Measurements from ENCODE around the gene SLC6A15.

Gene SLC6A15

DNA sequence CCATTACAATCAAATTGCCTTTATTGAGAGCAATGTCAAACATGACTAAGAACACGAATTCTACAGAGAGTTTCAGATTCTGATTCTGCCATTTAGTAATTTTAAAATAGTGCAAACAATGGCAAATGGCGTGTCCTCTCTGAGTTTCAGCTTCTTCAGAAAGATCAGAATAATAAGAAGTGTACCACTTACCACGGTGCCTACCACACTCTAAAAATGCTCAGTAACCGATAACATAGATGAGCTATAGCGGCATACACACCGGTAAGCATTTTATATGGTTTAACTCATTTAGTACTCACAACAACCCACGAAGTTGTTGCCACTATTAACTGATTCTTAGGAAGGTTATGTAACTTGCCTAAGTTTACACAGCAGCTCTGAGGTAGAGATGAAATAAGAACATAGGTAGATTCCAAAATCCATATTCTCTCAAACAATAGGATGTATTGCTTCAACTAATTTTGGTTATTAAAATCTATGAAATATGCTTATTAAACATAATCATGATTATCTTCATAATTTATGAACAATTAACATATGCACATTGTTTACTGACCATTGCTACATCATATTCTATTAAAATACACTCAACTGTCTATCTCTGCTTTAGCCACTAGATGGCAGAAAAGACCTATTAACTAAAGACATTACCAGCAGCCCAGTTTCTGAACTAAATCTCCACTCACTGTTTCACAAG is 38.3 kb downstream of the SLC6A15 start:
- peak; percentile 43 to 79 (median 75) for DNase-seq

DNA sequence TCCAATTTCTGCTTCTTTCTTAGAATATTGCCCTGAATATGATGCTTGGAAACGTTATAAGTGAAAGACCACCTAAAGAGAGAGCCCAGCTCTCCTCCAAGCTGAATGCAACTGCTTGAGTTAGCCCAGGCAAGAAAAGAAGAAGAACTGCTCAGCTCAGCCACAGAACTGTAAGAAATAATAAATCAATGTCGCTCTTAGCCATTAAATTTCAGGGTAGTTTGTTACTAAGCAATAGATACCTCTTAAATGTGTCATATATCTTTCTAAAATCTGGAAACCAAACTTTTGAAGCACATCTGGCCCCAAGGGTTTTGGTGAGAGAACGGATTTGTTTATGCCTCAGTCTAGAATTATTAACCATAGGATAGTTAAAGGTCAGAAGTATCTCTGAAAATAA is 50.4 kb downstream of the SLC6A15 start:
- DNase-seq, result no peak

DNA sequence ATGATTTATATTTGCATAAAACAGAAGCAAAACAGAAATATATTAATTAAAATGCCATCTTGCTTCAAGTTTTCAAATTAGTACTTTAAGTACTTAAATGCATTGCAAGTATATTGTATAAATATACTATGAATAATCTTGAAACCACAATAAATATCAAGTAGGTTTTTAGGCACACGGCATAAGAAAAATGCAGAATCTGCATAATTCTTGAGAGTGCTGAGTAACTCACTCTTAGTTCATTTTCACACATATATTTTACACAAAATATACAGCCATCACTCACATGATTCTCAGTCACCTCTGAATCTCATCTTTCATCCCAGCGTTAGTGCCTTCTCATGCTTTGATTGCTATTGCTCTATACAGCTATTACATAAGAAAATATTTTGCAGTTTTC is 51.9 kb downstream of the SLC6A15 start:
- DNase-seq, result no peak

DNA sequence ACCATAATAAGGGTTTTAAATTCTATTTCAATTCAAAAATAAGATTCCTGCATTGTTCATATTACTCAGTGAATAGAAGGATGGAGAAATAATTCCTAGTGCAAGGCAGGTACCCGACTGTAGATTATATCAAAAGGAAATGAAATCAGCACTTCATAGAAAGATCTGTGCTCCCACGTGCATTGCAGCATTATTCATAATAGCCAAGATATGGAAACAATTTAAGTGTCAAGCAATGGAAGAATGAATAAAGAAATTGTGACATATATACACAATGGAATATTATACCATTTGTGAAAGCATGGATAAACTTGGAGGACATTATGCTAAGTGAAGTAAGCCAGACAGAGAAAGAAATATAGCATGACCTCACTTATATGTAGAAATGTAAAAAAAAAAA is 53.8 kb downstream of the SLC6A15 start:
- no peak for DNase-seq

DNA sequence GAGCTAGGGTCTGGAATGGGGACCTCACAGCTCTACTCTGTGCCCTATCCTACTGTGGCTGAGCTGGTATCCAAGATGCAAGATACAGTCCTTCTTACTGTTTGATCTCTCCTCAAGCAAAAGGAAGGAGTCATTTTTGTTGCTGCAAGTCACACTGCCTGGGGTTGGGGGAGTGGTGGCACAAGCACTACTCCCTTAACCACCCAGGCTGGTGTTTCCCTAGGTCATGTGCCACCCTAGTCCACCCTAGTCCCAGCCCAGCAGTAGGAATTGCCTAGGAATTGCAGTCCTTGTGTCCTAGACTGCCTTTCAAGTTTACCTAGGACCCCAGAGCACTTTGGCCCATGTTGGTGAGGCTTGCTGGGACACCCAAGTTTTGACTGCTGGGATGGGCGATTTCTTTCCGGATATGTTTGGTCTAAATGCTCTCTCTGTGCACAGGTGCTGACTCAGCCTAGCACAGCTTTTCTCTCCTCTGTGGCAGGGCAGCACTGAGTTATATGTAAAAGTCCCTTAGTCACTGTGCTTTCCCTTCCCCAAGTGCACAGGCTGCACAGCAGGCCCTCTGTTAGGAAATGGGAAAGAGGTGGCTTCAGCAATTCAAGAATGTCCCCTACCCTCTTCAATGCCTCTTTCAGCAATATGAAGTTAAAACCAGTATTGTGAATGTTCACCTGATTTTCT is 54.9 kb downstream of the SLC6A15 start:
- no peak for DNase-seq

DNA sequence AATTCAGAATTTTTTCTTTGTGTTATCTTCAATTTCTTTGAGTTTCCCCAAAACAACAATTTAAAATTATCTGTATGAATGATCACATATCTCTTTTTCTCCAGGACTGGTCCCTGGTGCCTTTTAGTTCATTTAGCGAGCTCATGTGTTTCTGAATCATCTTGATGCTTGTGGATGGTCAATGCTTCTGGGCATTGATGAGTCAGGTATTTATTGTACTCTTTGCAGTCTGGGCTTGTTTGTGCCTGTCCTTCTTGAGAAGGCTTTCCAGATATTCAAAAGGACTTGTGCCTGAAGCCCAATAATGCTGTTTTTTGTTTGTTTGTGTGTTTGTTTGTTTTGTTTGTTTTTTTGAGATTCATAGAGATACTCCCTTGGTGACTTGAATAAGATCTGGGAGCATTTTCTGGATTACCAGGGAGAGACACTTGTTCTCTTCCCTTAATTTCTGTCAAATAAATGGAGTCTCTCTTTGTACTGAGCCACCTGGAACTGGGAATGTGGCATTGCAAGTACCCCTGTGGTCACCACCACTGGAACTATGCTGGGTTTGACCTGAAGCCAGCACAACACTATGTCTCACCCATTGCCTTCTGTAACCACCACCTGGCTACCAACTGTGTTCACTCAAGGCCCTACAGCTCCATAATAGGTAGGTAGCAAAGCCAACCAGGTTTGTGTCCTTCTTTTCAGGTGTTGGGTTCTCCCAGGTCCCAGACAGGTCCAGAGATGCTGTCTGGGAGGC is 56.3 kb downstream of the SLC6A15 start:
- no peak for DNase-seq

DNA sequence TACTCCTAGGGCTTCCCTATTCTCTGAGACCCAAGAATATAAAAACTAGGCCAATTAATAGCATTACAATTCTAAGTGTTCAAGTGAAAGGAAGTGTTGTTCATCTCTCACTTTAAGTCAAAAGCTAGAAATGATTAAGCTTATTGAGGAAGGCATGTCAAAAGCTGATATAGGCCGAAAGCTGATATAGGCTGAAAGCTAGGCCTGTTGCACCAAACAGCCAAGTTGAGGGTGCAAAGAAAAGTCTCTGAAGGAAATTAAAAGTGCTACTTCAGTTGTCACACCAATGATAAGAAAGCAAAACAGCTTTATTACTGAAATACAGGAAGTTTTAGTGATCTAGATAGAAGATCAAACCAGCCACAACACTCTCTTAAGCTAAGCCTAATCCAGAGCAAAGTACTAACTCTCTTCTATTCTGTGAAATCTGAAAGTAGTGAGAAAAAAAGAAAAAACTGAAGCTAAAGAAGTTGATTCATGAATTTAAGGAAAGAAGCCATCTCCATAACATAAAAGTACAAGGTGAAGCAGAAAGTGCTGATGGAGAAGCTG is 68.9 kb downstream of the SLC6A15 start:
- no peak for DNase-seq

DNA sequence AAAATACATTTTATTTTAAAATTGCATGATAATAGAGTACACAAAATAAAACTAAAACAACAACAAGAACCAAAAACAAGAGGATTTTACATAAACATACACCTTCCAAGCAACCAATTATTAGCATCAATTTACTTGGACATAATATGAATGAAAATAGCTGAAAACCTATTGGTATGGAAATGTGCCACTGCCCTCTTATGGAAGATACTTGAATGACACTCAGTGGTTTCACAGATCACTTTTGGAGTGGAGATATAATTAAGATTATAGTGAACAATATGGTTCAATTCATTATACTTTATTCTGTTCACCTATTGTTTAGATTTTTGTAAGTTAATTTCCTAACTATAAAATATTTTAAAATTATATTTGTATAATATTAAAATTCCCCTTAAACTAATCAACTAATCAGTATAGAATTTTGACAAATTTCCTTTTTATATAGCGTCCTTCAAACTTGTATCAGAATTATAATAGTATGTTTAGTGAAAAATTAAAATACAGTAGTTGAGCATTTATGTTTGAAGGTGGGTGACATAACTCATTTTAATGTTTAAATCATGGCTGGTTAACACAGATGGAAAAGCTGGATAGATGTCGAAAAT is 70.1 kb downstream of the SLC6A15 start:
- peak; percentile 32 to 48 (median 44) for DNase-seq

DNA sequence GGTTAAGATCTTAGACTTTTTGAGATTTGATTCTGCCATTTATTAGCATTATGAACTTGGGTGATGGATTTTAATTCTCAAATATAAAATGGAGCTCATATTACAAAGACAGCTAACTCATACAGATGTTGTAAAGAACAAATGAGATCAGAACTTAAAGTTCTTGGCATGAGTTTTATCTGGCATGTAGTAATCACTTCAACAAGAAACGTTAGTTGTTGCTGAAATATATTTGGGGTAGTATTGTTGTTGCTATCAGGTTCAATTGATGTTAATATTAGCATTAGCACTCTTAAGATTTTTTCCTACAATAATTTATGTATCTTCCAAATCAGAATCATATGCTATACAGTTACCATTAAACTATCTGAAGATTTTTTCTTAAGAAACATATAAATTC is 71.0 kb downstream of the SLC6A15 start:
- DNase-seq, result no peak

DNA sequence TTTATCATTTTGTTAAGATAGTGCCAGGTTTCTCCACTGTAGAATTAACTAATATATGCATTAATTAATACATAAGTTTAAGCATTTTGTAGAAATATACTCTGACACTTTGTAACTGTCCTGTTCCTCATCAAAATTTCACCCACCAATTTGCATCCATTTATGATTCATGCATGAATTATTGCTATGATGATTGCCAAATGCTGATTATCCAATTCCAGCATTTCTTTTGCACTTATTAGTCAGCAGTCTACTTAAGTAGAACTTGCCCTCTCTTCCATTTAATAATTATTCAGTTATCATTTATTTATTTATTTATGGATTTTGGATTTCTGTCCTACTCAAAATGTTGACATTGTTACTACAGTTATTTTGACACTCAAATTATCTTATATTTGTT is 72.2 kb downstream of the SLC6A15 start:
- DNase-seq, result no peak

DNA sequence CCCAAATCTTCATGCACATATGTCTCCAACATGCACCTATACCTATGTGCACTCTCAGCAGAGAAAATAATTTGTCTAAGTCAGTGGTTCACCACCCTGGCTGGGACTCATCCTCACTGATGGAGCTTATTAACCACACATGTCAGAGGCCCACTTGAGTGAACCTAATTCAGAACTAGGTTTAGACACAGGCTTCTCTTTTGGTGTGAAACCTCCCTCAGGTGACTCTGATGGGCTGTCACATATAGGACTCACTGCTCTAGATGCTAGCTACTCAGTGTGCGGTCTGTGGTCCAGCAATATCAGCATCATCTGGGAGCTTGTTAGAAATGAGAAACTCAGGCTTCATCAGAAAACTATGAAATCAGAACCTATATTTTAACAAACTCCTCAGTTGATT is 85.7 kb downstream of the SLC6A15 start:
- DNase-seq, result no peak

DNA sequence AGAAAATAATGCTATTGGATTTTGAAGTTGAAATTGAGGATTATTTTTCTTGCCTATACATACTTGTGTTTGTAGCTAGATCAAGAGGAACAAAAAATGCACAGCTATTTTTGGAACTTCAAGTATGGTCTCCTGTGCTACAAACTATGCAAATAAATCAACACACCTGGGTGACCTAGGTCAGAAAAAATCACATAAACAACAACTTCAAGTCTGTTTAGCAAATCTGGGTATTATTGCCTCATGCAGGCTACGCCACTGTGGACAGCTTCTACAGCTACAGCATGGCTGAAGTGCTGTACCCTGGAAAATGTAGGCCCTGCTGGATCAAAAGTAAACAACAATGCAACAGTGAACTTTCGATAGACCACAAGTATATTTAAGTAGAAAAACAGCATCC is 87.5 kb downstream of the SLC6A15 start:
- no peak for DNase-seq

DNA sequence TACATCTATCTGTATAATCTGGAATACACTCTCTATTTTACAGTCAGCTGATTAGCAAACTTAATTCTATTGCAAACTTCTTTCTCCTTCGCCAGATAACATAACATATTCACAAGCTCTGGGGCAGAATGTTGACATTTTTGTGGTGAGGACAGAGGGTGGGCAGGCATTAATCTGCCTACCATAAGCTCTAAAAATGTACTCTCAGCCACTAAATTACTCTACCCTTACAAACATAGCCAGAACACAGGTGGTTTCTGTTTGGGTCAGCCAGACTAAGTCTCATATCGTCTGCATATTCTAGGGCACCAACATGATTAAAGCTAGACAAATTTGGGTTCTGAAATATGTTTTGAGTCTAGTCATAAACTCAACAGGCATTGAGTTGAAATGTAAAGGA is 90.1 kb downstream of the SLC6A15 start:
- DNase-seq, result no peak

DNA sequence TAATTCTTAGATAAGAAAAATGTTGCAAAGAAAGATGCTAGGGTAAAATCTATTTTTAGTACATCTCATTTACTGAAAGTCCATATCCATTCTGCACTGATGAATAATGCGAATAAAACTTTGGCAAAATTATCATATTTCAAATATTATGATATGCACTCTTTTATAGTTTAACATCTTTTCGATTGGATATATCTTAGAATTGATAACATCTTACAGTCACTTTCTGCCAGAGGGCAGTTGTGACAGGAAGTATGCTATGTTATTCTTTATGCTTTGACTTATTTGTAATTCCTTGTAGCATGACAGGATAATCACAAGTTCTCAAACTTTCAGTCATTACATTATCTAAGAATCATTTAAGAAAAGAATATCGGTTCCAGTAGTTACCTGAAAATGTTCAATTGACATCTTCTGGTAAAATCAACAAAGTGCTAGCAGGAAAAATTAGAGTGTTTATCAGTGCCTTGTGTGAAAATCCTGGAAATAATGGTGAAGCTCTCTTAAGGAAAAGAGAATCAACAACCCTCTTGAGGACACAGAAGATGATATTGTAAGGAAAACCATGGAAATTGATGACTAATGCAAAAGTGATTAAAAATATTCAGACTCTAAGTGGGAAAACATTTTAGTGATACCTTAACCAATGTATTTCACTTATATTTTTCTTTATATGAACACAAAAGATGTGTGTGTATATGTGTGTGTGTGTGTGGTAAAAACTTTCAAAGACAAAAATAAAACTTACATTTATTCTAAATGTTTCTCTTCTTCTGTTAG is 95.5 kb downstream of the SLC6A15 start:
- DNase-seq, result no peak

DNA sequence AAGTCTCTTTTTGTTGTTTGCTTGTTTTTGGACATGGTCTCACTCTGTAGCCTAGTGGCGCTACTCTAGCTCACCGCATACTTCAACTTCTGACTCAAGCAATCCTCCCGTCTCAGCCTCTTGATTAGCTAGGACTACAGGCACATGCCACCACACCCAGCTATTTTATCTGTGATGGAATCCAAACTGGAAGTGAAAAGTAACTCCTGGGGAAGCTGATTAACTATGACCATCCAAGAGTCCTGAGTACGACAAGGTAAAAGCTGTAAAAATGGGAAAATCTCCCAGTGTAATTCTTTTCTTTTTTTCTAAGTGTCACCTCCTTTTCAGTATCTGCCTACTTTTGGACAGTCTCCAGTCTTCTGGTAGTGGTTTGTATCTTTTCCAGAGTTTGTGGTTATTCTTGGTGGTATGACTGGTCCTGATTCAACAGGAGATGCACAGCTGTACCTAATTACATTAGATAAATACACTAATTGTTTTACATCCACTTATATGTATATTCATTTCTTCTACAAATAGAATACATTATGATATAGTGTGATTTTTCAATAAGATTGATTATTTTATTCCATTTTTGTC is 97.8 kb downstream of the SLC6A15 start:
- DNase-seq, result no peak

DNA sequence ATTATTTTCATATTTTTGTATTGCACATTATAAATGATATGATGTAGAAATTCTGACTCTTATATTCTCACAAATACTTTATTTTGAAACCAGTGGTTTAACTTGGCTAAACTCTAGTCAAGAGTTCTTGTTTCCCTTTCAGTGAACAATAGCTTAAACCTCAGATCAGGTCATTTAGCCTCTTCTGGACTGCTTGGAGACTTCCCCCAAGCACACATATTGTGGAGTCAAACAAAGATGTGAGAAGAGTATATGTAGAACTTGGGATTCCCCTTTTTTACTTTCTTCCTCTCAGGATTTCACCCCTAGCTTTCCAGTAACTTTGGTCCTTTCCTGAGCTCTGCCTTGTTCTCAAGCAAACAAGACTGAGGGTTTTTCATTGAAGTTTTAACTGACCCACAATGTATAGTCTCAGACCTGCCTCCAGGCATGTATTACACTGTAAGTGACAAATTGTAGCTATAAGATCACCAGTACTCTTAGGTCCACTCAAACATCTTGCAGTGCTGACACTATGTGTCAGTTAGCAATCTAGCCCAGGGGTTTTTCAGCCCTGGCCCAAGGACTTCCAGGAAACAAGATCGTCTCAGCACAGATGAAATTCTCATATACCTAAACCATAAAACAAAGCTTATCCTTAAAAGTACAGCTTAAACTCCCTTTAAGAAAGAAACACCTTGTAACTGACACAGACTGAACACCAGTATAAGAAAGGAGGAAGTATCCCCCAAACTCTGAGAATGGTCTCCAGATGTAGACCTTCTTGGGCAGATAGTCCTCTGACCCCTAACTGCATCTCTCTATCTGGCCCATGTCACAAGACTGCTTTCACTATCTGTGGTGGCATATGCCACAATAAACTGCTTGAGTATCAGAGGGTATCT is 98.6 kb downstream of the SLC6A15 start:
- DNase-seq, result peak in 1 of 3 donors; percentile 4

DNA sequence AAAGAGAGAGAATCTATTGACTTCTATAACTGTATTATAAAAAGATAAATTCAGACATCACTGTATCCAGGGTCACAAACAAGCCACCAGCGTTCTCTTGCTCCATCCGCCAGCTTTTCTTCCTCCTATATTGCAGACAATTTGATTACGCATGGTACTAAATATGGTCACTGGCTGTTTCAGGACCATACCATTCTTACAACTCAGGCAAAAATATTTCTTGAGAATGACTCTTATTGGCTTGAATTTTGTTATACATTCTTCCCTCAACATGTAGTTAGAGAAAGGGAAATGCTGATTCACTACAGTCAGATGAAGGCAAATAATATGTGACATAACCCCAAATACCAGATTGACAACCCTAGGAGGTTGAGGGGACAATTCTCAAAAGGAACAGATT is 101.3 kb downstream of the SLC6A15 start:
- DNase-seq, result no peak

DNA sequence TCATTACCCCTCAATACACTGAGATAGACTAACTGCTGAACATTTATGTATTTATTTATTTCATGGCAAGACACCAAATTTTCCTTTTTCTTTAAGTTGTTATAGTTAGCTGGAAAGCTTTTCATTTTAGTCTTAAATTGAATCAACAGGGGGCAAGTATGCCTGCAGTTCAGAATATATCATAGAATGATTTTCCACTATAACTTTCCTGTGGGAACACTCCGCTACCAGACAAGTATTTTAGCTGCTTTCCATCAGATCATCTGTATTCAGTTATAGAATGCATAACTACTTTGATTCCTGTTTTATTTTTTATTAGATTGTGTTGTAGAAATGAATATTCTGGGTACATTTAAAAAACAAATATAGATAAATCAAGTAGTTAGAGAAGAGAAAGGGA is 102.0 kb downstream of the SLC6A15 start:
- DNase-seq, result no peak
